MM.1S (cell line): ENCODE data around the gene COLEC11.

Source experiments
- CTCF ChIP-seq: fragments of 300-600 bp; sonication (generic); IDR thresholded peaks from 2 replicates; pipeline ENCODE4 v1.5.1; 2016; ENCODE audit warnings: antibody characterized with exemption, low read length, mixed read lengths
- EZH2 ChIP-seq: fragments of 300-600 bp; sonication (generic); optimal IDR thresholded peaks from 2 replicates; pipeline ENCODE3; 2017; ENCODE audit warnings: low read depth, mild to moderate bottlenecking, antibody characterized with exemption, low read length, mixed read lengths
- EZH2phosphoT487 ChIP-seq: fragments of 300-600 bp; sonication (generic); IDR thresholded peaks from 2 replicates; pipeline ENCODE4 v1.6.1; 2018; ENCODE audit warnings: antibody characterized with exemption, low read length

DNA sequence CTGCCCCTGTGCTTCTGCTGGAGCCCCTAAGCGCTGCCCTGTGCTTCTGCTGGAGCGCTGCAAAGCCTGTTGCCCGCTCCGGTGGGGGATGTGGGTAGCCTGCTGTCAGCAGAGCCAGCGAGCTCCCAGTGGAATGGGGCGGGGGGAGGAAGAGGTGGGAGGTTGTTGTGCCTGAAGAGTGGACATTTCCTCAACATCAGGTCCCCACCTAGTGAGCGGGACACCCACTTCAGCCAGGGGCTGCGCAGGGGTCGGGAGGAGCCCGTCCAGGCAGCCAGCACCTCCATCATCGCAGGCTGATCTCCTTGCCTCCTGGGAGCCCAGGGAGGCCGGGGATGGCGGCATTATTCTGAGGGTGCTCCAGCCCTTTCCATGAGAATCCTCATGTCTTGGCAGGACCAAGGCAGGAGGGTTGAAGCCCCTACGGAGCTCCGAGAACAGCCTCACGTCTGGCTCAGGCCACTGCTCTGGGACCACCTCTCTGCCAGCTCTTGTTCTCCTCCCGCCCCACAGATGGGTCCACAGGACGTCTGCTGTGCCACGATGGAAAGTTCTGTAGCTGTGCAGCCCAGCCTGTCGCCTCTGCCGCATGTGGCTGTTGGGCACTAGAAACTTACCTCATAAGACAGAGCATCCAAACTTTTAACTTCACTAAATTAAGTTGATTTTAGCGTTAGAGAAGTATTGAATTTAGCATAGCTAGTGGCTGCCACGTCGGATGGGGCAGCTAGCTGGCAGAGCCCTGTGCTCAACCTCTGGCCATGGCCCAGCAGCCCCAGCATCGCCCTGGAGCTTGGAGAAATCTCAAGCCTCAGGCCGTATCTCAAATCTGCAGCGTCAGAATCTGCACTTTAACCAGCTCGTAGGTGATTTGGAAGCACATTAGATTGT, 61.2 kb downstream of the COLEC11 start:
- TF ChIP-seq CTCF (no peak), EZH2 (no peak), EZH2phosphoT487 (no peak)
